Neural progenitor cell (in vitro differentiated cells): ENCODE data around the gene CDK8. TPM values are rescaled to one million over a fixed set of nuclear protein-coding genes. Genes with fewer than 3 reads are reported as not detected.

Source experiments
- DNase-seq: peaks from one replicate; pipeline ENCODE4 v3.0.0-alpha.2; 2016; ENCODE audit warnings: low spot score
- H2AFZ ChIP-seq: fragments of 200-600 bp; sonication (generic); replicated peaks from 2 replicates; pipeline ENCODE4 v1.6.1; 2016; ENCODE audit warnings: antibody characterized with exemption
- H3F3A ChIP-seq: fragments of 200-600 bp; sonication (generic); 2 replicates; pipeline ENCODE4 v1.6.1; 2016; ENCODE audit warnings: antibody characterized with exemption, low read depth
- H3K27ac ChIP-seq: fragments of 200-600 bp; sonication (generic); 2 replicates; pipeline ENCODE4 v1.5.1; 2016; ENCODE audit warnings: mild to moderate bottlenecking
- H3K27me3 ChIP-seq: fragments of 200-600 bp; sonication (generic); 2 replicates; pipeline ENCODE4 v1.6.1; 2016; ENCODE audit warnings: mild to moderate bottlenecking, moderate library complexity
- H3K36me3 ChIP-seq: fragments of 200-600 bp; sonication (generic); 2 replicates; pipeline ENCODE4 v1.5.1; 2016
- H3K4me1 ChIP-seq: fragments of 200-600 bp; sonication (generic); 2 replicates; pipeline ENCODE4 v1.6.1; 2016; ENCODE audit warnings: mixed run types
- H3K4me2 ChIP-seq: fragments of 200-600 bp; sonication (generic); 2 replicates; pipeline ENCODE4 v1.6.1; 2016
- H3K4me3 ChIP-seq: fragments of 200-600 bp; sonication (generic); 2 replicates; pipeline ENCODE4 v1.5.1; 2016
- H3K79me2 ChIP-seq: fragments of 200-600 bp; sonication (generic); 2 replicates; pipeline ENCODE4 v1.6.1; 2016; ENCODE audit warnings: low read depth
- H3K9ac ChIP-seq: fragments of 200-600 bp; sonication (generic); 2 replicates; pipeline ENCODE4 v1.6.1; 2016
- H3K9me3 ChIP-seq: fragments of 200-600 bp; sonication (generic); 2 replicates; pipeline ENCODE4 v1.5.1; 2016; ENCODE audit warnings: low read depth
- H4K20me1 ChIP-seq: fragments of 200-600 bp; sonication (generic); 2 replicates; pipeline ENCODE4 v1.6.1; 2016; ENCODE audit warnings: low read depth
- H3K27ac Mint-ChIP-seq: 3 replicates; pipeline ENCODE4 v1.8.0; 2021; ENCODE audit warnings: mixed read lengths
- H3K27me3 Mint-ChIP-seq: 2 replicates; pipeline ENCODE4 v1.8.0; 2022; ENCODE audit warnings: low read depth, mild to moderate bottlenecking, inconsistent platforms, moderate library complexity, mixed read lengths; ENCODE audit not compliant: insufficient read depth
- H3K36me3 Mint-ChIP-seq: 3 replicates; pipeline ENCODE4 v1.8.0; 2021; ENCODE audit warnings: mixed read lengths
- H3K4me1 Mint-ChIP-seq: 3 replicates; pipeline ENCODE4 v1.8.0; 2021; ENCODE audit warnings: mixed read lengths
- H3K4me3 Mint-ChIP-seq: 3 replicates; pipeline ENCODE4 v1.8.0; 2021; ENCODE audit warnings: mild to moderate bottlenecking, moderate library complexity, mixed read lengths
- H3K9me3 Mint-ChIP-seq: 3 replicates; pipeline ENCODE4 v1.8.0; 2020; ENCODE audit warnings: mixed read lengths
- EZH2 ChIP-seq: fragments of 200-600 bp; sonication (generic); IDR thresholded peaks from 2 replicates; pipeline ENCODE4 v1.6.1; 2017; ENCODE audit warnings: antibody characterized with exemption, mild to moderate bottlenecking, moderate library complexity
- EZH2phosphoT487 ChIP-seq: fragments of 200-600 bp; sonication (generic); IDR thresholded peaks from 2 replicates; pipeline ENCODE4 v1.6.1; 2017; ENCODE audit warnings: antibody characterized with exemption
- total RNA-seq: library from RNA; depleted of rRNA; stranded (reverse); fragments of >200 nt; gene quantifications from 2 replicates; pipeline ENCODE4 v1.2.3, GENCODE V29; 2015; ENCODE audit warnings: low replicate concordance
- TF ChIP-seq, protein P1 (sequence below): fragments of 200-600 bp; sonication (generic); IDR thresholded peaks from 2 replicates; pipeline ENCODE4 v1.5.1; 2017; ENCODE audit warnings: antibody characterized with exemption, mild to moderate bottlenecking

Gene CDK8
- total RNA-seq, 1 donor from 2014 or later = 69.3 TPM

DNA sequence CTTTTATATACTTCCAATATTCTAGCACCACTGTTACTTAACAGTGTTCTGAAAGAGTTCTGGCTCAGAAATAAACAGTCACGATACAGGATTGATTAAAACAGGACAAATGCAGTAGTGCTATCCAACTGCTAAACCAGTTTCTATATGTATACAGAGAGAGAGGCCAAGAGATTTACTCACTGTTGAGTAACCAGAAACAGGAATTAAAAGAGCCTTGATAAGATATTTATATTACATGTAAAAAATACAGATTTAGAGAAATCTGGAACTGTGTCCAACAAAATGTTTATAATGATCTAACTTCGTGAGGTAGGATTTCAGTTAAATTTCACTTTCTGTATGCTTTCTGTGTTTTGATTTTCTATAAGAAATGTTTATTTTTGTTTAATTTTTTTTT is 116.6 kb downstream of the CDK8 start:
- Histone ChIP-seq H3K9me3 (no peaks in the 10 kb centered on the region), H2AFZ (no peak overlapping the region), H3K27ac (no peak overlapping the region), H3K9ac (no peak overlapping the region), H3K4me3 (no peak overlapping the region), H3K4me1 (no peaks in the 10 kb centered on the region), H3K79me2 (no peaks in the 10 kb centered on the region), H3K27me3 (no peaks in the 10 kb centered on the region), H3F3A (no peaks in the 10 kb centered on the region), H3K4me2 (no peak overlapping the region), H4K20me1 (no peaks in the 10 kb centered on the region), H3K36me3 (no peaks in the 10 kb centered on the region)
- H3K9me3 Mint-ChIP-seq = no peaks in the 10 kb centered on the region
- H3K36me3 Mint-ChIP-seq = peaks cover 8% of the 10 kb centered on the region
- no peak for DNase-seq
- H3K27ac Mint-ChIP-seq = no peak overlapping the region
- H3K4me3 Mint-ChIP-seq = no peak overlapping the region
- TF ChIP-seq, protein P1, sequence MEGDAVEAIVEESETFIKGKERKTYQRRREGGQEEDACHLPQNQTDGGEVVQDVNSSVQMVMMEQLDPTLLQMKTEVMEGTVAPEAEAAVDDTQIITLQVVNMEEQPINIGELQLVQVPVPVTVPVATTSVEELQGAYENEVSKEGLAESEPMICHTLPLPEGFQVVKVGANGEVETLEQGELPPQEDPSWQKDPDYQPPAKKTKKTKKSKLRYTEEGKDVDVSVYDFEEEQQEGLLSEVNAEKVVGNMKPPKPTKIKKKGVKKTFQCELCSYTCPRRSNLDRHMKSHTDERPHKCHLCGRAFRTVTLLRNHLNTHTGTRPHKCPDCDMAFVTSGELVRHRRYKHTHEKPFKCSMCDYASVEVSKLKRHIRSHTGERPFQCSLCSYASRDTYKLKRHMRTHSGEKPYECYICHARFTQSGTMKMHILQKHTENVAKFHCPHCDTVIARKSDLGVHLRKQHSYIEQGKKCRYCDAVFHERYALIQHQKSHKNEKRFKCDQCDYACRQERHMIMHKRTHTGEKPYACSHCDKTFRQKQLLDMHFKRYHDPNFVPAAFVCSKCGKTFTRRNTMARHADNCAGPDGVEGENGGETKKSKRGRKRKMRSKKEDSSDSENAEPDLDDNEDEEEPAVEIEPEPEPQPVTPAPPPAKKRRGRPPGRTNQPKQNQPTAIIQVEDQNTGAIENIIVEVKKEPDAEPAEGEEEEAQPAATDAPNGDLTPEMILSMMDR = no peak
- TF ChIP-seq EZH2phosphoT487 (no peak), EZH2 (no peak)
- no peaks in the 10 kb centered on the region for H3K27me3 Mint-ChIP-seq
- H3K4me1 Mint-ChIP-seq = no peaks in the 10 kb centered on the region

DNA sequence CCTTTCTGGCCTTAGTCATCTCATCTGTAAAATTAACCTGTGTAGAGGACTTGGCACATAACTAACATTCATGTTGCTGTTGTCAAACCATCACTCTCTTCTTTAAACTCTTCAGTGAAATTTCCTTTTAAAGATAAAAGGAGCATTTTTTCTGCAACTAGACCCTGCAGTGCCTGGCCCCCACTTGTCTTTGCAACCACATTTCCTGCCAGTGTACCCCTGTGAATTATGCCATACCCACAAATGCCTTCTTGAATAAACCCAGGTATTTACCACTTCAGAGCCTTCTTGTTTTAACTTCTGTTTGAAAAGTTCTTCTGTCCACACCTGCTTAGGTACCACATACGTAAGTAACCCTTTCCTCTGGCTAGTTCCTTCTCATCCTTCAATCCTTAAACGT is 118.8 kb downstream of the CDK8 start:
- H3K27ac ChIP-seq = no peak overlapping the region
- no peak for TF ChIP-seq EZH2phosphoT487
- TF ChIP-seq EZH2 = no peak
- TF ChIP-seq, protein P1 = no peak
- peaks cover 3% of the 10 kb centered on the region for H4K20me1 ChIP-seq
- no peak overlapping the region for H3K4me2 ChIP-seq
- H3K4me3 ChIP-seq = no peak overlapping the region
- Mint-ChIP-seq H3K4me3 (no peak overlapping the region), H3K27me3 (no peaks in the 10 kb centered on the region), H3K9me3 (no peaks in the 10 kb centered on the region), H3K4me1 (no peaks in the 10 kb centered on the region), H3K36me3 (peaks cover 8% of the 10 kb centered on the region), H3K27ac (no peak overlapping the region)
- H3K4me1 ChIP-seq = peaks cover 4% of the 10 kb centered on the region
- H3K27me3 ChIP-seq = no peaks in the 10 kb centered on the region
- no peaks in the 10 kb centered on the region for H3K36me3 ChIP-seq
- no peak overlapping the region for H3K9ac ChIP-seq
- DNase-seq = no peak
- no peaks in the 10 kb centered on the region for H3F3A ChIP-seq
- H2AFZ ChIP-seq = no peak overlapping the region
- no peaks in the 10 kb centered on the region for H3K79me2 ChIP-seq
- H3K9me3 ChIP-seq = no peaks in the 10 kb centered on the region

DNA sequence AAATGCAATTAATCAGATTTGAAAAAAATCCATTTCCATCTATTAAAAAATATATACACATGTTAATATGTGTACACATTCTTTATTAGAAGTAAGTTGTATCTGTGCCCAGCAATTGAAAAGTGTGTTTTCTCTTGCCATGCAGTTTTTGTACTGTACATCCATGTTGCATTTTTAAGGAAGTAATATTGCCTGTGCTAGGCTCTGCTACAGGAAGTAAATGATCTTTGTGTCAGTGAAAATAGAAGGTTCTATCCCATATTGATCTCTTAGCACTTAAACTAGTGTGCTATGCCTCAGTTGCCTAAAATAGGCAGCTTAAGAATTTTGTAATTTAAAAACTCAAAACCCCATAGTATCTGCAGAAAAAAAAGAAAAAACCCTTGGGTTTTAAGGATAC is 122.5 kb downstream of the CDK8 start:
- Histone ChIP-seq H3F3A (no peaks in the 10 kb centered on the region), H3K79me2 (no peaks in the 10 kb centered on the region), H2AFZ (no peak overlapping the region), H3K4me2 (no peak overlapping the region), H3K9me3 (no peaks in the 10 kb centered on the region), H3K36me3 (no peaks in the 10 kb centered on the region), H3K27ac (no peak overlapping the region), H3K9ac (no peak overlapping the region), H3K4me1 (peaks cover 4% of the 10 kb centered on the region), H4K20me1 (peaks cover 3% of the 10 kb centered on the region), H3K27me3 (no peaks in the 10 kb centered on the region), H3K4me3 (no peak overlapping the region)
- no peak for TF ChIP-seq EZH2phosphoT487
- TF ChIP-seq, protein P1 = no peak
- no peak for TF ChIP-seq EZH2
- no peaks in the 10 kb centered on the region for H3K9me3 Mint-ChIP-seq
- peaks cover 5% of the 10 kb centered on the region for H3K36me3 Mint-ChIP-seq
- no peak overlapping the region for H3K27ac Mint-ChIP-seq
- H3K4me1 Mint-ChIP-seq = no peaks in the 10 kb centered on the region
- no peak overlapping the region for H3K4me3 Mint-ChIP-seq
- DNase-seq = no peak
- H3K27me3 Mint-ChIP-seq = no peaks in the 10 kb centered on the region
